IPS-15b (cell line): Measurements from ENCODE around the gene MYOT.
"Not testable (repeated sequence)": the region's sequence is repeated elsewhere in the genome, so short reads cannot be mapped to it uniquely, and the experiment has no call there.

Source experiments
- H3K27me3 ChIP-seq: one replicate; pipeline ENCODE4 v1.6.1; 2013; ENCODE audit warnings: low read length; ENCODE audit not compliant: control insufficient read depth, insufficient read depth
- H3K36me3 ChIP-seq: one replicate; pipeline ENCODE4 v1.6.1; 2013; ENCODE audit warnings: low read length; ENCODE audit not compliant: control insufficient read depth, insufficient read depth
- H3K4me1 ChIP-seq: one replicate; pipeline ENCODE4 v1.6.1; 2013; ENCODE audit warnings: mild to moderate bottlenecking, low read length; ENCODE audit not compliant: control insufficient read depth, insufficient read depth
- H3K4me3 ChIP-seq: one replicate; pipeline ENCODE4 v1.5.1; 2013; ENCODE audit warnings: low read depth, low read length
- H3K9ac ChIP-seq: one replicate; pipeline ENCODE4 v1.6.1; 2013; ENCODE audit warnings: low read depth, mild to moderate bottlenecking, low read length
- H3K9me3 ChIP-seq: one replicate; pipeline ENCODE4 v1.6.1; 2013; ENCODE audit warnings: mild to moderate bottlenecking, low read length; ENCODE audit not compliant: control insufficient read depth, insufficient read depth

MYOT gene

GRCh38 chr5:137856916-137857862 lies 10.5 kb upstream of the MYOT start:
- no peak overlapping the region for H3K9ac ChIP-seq
- no peaks in the 10 kb centered on the region for H3K36me3 ChIP-seq
- H3K27me3 ChIP-seq: no peaks in the 10 kb centered on the region
- no peaks in the 10 kb centered on the region for H3K4me1 ChIP-seq
- no peaks in the 10 kb centered on the region for H3K9me3 ChIP-seq
- H3K4me3 ChIP-seq: no peak overlapping the region

DNA sequence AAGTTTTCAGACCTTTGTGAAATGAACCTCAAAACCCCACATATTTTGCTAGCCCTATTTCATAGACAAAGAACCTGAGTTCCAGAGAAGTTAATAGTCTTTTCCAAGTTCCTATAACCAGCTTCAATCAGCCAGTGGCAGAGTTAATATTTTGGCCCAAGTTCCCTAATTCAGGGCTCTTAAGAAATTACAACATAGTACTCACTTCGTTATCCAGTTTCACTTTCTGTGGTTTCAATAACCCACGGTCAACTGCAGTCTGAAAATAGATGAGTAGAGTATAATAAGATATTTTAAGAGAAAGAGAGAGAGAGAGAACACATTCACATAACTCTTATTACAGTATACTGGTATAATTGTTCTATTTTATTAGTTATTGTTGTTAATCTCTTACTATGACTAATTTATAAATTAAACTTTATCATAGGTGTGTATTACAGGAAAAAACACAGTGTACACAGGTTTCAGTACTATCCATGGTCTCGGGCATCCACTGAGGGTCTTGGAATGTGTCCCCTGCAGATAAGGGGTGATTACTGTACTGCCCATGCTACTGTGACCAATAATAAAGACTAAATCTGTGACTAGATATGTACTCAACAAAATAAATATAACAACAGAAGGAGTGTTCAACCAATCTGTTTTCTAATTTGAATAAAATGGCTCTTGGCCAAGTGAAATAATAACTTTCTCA lies 9.3 kb upstream of the MYOT start:
- no peak overlapping the region for H3K4me3 ChIP-seq
- H3K9me3 ChIP-seq: no peaks in the 10 kb centered on the region
- H3K27me3 ChIP-seq: no peaks in the 10 kb centered on the region
- H3K4me1 ChIP-seq: no peaks in the 10 kb centered on the region
- H3K9ac ChIP-seq: no peak overlapping the region
- H3K36me3 ChIP-seq: no peaks in the 10 kb centered on the region

DNA sequence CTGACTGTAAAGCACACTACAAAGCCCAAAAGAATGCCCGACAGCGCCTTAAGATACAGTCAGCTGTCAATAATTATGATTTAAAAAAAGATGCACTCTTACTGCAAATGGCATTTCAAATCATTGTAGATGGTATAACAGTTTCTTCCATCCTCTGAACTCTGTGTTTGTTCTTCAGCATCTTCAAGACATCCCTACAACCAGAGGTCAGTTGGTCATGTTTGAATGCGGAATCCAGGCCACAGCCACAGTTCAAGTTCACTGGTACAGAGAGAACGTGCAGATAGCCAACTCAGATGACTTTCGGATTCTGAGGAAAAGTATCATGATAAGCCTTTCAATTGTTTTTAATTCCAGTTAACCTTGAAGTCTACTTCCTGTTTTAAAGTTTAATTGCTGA lies 8.7 kb upstream of the MYOT start:
- Histone ChIP-seq H3K36me3 (no peaks in the 10 kb centered on the region), H3K27me3 (no peaks in the 10 kb centered on the region), H3K9ac (no peak overlapping the region), H3K9me3 (no peaks in the 10 kb centered on the region), H3K4me3 (no peak overlapping the region), H3K4me1 (no peaks in the 10 kb centered on the region)

DNA sequence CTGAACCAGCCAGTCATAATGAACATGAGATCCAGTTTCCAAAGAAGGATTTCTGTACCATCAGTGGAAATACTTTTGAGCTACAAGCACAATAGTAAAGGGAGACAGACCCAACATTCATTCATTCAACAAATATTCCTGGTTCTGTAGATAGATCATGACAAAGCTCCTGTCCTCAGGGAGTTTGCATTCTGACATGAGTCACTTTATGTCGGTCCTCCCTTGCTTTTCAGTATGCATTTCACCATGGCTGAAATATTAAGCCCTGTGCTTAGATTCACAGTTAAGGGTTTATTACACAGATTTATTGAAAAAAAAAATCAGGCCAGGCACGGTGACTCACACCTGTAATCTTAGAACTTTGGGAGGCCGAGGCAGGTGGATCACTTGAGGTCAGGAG lies 5.4 kb upstream of the MYOT start:
- no peaks in the 10 kb centered on the region for H3K36me3 ChIP-seq
- no peaks in the 10 kb centered on the region for H3K9me3 ChIP-seq
- H3K4me1 ChIP-seq: no peaks in the 10 kb centered on the region
- H3K27me3 ChIP-seq: no peaks in the 10 kb centered on the region
- H3K9ac ChIP-seq: no peak overlapping the region
- H3K4me3 ChIP-seq: no peak overlapping the region

DNA sequence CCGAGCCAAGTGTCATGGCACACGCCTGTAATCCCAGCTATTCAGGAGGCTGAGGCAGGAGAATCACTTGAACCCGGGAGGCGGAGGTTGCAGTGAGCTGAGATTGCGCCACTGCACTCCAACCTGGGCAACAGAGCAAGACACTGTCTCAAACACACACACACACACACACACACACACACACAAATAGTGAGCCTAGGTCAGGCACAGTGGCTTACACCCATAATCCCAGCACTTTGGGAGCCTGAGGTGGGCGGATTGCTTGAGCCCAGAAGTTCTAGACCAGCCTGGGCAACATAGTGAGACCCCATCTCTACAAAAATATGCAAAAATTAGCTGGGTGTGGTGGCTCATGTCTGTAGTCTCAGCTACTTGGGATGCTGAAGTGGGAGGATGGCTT lies 4.0 kb upstream of the MYOT start:
- not testable (repeated sequence) for H3K9ac ChIP-seq, H3K4me3 ChIP-seq, H3K4me1 ChIP-seq, H3K9me3 ChIP-seq, H3K36me3 ChIP-seq, H3K27me3 ChIP-seq

GRCh38 chr5:137866541-137867388 lies 895 bp upstream of the MYOT start:
- Histone ChIP-seq H3K4me1 (no peaks in the 10 kb centered on the region), H3K36me3 (no peaks in the 10 kb centered on the region)

GRCh38 chr5:137870647-137871339 lies 3.1 kb downstream of the MYOT start:
- H3K9me3 ChIP-seq: no peaks in the 10 kb centered on the region
- no peak overlapping the region for H3K9ac ChIP-seq
- H3K4me3 ChIP-seq: no peak overlapping the region
- H3K27me3 ChIP-seq: no peaks in the 10 kb centered on the region
- H3K4me1 ChIP-seq: no peaks in the 10 kb centered on the region
- H3K36me3 ChIP-seq: no peaks in the 10 kb centered on the region

More at GRCh38 chr5:137866541-137867388, 895 bp upstream of the MYOT start:
- Histone ChIP-seq H3K27me3 (no peaks in the 10 kb centered on the region), H3K9ac (no peak overlapping the region), H3K4me3 (no peak overlapping the region), H3K9me3 (no peaks in the 10 kb centered on the region)

GRCh38 chr5:137871571-137871970 lies 3.9 kb downstream of the MYOT start:
- Histone ChIP-seq H3K9ac (no peak overlapping the region), H3K36me3 (no peaks in the 10 kb centered on the region), H3K4me1 (no peaks in the 10 kb centered on the region), H3K4me3 (no peak overlapping the region), H3K27me3 (no peaks in the 10 kb centered on the region), H3K9me3 (no peaks in the 10 kb centered on the region)

GRCh38 chr5:137872466-137872865 lies 4.8 kb downstream of the MYOT start:
- H3K27me3 ChIP-seq: no peaks in the 10 kb centered on the region
- H3K36me3 ChIP-seq: no peaks in the 10 kb centered on the region
- H3K4me3 ChIP-seq: no peak overlapping the region
- H3K4me1 ChIP-seq: no peaks in the 10 kb centered on the region
- H3K9ac ChIP-seq: no peak overlapping the region
- H3K9me3 ChIP-seq: no peaks in the 10 kb centered on the region

GRCh38 chr5:137876101-137876500 lies 8.4 kb downstream of the MYOT start:
- no peak overlapping the region for H3K9ac ChIP-seq
- no peaks in the 10 kb centered on the region for H3K27me3 ChIP-seq
- H3K4me3 ChIP-seq: no peak overlapping the region
- H3K4me1 ChIP-seq: no peaks in the 10 kb centered on the region
- H3K36me3 ChIP-seq: no peaks in the 10 kb centered on the region
- no peaks in the 10 kb centered on the region for H3K9me3 ChIP-seq

- Histone ChIP-seq H3K9me3 (no peaks in the 10 kb centered on the region), H3K4me3 (no peak overlapping the region), H3K36me3 (no peaks in the 10 kb centered on the region), H3K9ac (no peak overlapping the region), H3K27me3 (no peaks in the 10 kb centered on the region), H3K4me1 (no peaks in the 10 kb centered on the region)
These were observed 12.7 kb downstream of the MYOT start for GRCh38 chr5:137880313-137880712.
